ENCODE results near the gene MAB21L1. TPM values are rescaled to one million over a fixed set of nuclear protein-coding genes. Genes with fewer than 3 reads are reported as not detected.

Gene MAB21L1
- total and polyA plus RNA-seq, 2 donors (not counting 3 experiments of a cell fraction or from before 2014, with no cell fraction given) = 0.03 TPM; not detected in 1

DNA sequence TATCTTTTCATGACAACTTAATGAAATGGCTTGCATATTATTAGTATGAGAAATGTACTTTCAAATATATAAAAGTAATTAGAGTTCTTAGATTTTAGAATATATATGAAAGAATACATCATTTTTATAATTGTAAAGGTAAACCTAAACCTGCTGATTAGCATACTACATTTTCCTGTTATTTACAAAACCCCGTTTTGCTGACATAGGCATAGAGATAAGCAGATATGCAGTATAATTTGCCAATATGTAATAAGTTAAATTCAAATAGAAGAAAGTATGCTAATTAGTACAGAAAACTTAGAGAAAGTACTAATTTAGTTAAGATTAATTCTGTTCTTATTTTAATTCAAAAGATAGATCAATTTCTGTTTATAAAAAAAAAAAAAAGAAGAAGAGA is 21.5 kb downstream of the MAB21L1 start:
- no peak for DNase-seq (ENCODE audit: low read depth, low spot score)
- Histone ChIP-seq H3K9ac (replicated peaks; ENCODE audit: extremely low read depth, insufficient read depth, low read length) (no peak overlapping the region), H3K79me2 (ENCODE audit: control insufficient read depth, insufficient read depth, low read length) (no peaks in the 10 kb centered on the region), H4K20me1 (replicated peaks; ENCODE audit: control insufficient read depth, extremely low read depth, insufficient read depth, low read length) (no peaks in the 10 kb centered on the region), H3K9me1 (replicated peaks; ENCODE audit: control insufficient read depth, extremely low read depth, insufficient read depth, low read length) (no peaks in the 10 kb centered on the region), H3K9me3 (replicated peaks; ENCODE audit: control insufficient read depth, insufficient read depth, low read length) (no peaks in the 10 kb centered on the region), H3K27ac (ENCODE audit: insufficient read depth, low read depth, low read length) (no peak overlapping the region), H3K4me3 (replicated peaks in 1 of 3; ENCODE audit: insufficient read depth in 1 of 3, low read depth in 1 of 3, low read length in 3 of 3) (no peak overlapping the region), H3K4me2 (ENCODE audit: insufficient read depth, low read length) (no peak overlapping the region), H2AFZ (ENCODE audit: low read depth, low read length) (no peak overlapping the region), H3K27me3 (ENCODE audit: control insufficient read depth in 2 of 2, insufficient read depth in 2 of 2, low read length in 2 of 2) (no peaks in the 10 kb centered on the region), H3K4me1 (ENCODE audit: control insufficient read depth, extremely low read depth, insufficient read depth, low read length) (no peaks in the 10 kb centered on the region), H3K36me3 (ENCODE audit: control insufficient read depth in 2 of 2, extremely low read depth in 1 of 2, insufficient read depth in 2 of 2, low read length in 2 of 2) (no peaks in the 10 kb centered on the region)
- intact Hi-C loops (cut with micrococcal nuclease) = loop anchor here (5.0 kb wide), 1 partner anchor 48 kb away; no protein-coding TSS in a partner anchor
- no peak for FAIRE-seq
- BruUV-seq (replicated peaks) = no TSS peak
- dilution Hi-C loops (cut with MboI; ENCODE audit: extremely low pct_ligation_motif_present, low sequenced_read_pairs) = no loop called here
- ChIA-PET CTCF (no interaction called here), POLR2A (no interaction called here)
- no peak for TF ChIP-seq GATA2 (IDR thresholded peaks at IDR 0.05; ENCODE audit: insufficient read depth, insufficient read length, low read depth, low read length)
- TF ChIP-seq JUN (IDR thresholded peaks at IDR 0.05; ENCODE audit: borderline replicate concordance, insufficient read depth, insufficient read length, low read depth) = no peak
- no peak for TF ChIP-seq POLR2AphosphoS5 (IDR thresholded peaks at IDR 0.05; ENCODE audit: insufficient read depth, low read depth, low read length)
- TF ChIP-seq, protein P1, sequence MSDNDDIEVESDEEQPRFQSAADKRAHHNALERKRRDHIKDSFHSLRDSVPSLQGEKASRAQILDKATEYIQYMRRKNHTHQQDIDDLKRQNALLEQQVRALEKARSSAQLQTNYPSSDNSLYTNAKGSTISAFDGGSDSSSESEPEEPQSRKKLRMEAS (IDR thresholded peaks at IDR 0.05; ENCODE audit: insufficient read depth, insufficient read length) = no peak
- no peak for TF ChIP-seq EZH2 (IDR thresholded peaks at IDR 0.05; ENCODE audit: borderline replicate concordance, low read depth, low read length, severe bottlenecking)
- TF ChIP-seq MYC (IDR thresholded peaks at IDR 0.05; ENCODE audit: low read depth, low read length) = no peak
- no peak for TF ChIP-seq POLR2A (IDR thresholded peaks at IDR 0.05; ENCODE audit: low read depth, low read length)
- TF ChIP-seq FOS (IDR thresholded peaks at IDR 0.05; ENCODE audit: borderline replicate concordance, insufficient read depth, low read length) = no peak
- TF ChIP-seq, protein P2, sequence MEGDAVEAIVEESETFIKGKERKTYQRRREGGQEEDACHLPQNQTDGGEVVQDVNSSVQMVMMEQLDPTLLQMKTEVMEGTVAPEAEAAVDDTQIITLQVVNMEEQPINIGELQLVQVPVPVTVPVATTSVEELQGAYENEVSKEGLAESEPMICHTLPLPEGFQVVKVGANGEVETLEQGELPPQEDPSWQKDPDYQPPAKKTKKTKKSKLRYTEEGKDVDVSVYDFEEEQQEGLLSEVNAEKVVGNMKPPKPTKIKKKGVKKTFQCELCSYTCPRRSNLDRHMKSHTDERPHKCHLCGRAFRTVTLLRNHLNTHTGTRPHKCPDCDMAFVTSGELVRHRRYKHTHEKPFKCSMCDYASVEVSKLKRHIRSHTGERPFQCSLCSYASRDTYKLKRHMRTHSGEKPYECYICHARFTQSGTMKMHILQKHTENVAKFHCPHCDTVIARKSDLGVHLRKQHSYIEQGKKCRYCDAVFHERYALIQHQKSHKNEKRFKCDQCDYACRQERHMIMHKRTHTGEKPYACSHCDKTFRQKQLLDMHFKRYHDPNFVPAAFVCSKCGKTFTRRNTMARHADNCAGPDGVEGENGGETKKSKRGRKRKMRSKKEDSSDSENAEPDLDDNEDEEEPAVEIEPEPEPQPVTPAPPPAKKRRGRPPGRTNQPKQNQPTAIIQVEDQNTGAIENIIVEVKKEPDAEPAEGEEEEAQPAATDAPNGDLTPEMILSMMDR (IDR thresholded peaks at IDR 0.05; ENCODE audit: extremely low read depth in 1 of 2, insufficient read depth in 1 of 2, low read depth in 1 of 2, low read length in 2 of 2) = no peak

Measured in endothelial cell of umbilical vein (primary cell).